Progenitor cell of endocrine pancreas (in vitro differentiated cells): Measurements from ENCODE around the gene MAPRE3. TPM values are rescaled to one million over a fixed set of nuclear protein-coding genes. Genes with fewer than 3 reads are reported as not detected.

Source experiments
- DNase-seq: peaks from one replicate; pipeline ENCODE4 v3.0.0; 2021; ENCODE audit warnings: low spot score; ENCODE audit not compliant: unreplicated experiment
- H3K27ac Mint-ChIP-seq: 2 replicates; pipeline ENCODE4 v1.8.0; 2021; ENCODE audit warnings: mild to moderate bottlenecking, moderate library complexity, mixed read lengths
- H3K27me3 Mint-ChIP-seq: 2 replicates; pipeline ENCODE4 v1.8.0; 2021; ENCODE audit warnings: mixed read lengths
- H3K36me3 Mint-ChIP-seq: 2 replicates; pipeline ENCODE4 v1.8.0; 2022; ENCODE audit warnings: mixed read lengths; ENCODE audit not compliant: insufficient read depth
- H3K4me1 Mint-ChIP-seq: 2 replicates; pipeline ENCODE4 v1.8.0; 2021; ENCODE audit warnings: low read depth, mixed read lengths
- H3K4me3 Mint-ChIP-seq: 2 replicates; pipeline ENCODE4 v1.8.0; 2021; ENCODE audit warnings: low read depth, mild to moderate bottlenecking, moderate library complexity, mixed read lengths
- H3K9me3 Mint-ChIP-seq: 2 replicates; pipeline ENCODE4 v1.8.0; 2021; ENCODE audit warnings: low read depth, mixed read lengths
- total RNA-seq: library from RNA; stranded (reverse); gene quantifications from 2 replicates; pipeline ENCODE4 v1.2.1, GENCODE V29; 2021
- TF ChIP-seq, protein P1 (sequence below): fragments of 200-600 bp; sonication (generic); IDR thresholded peaks from one replicate; pipeline ENCODE4 v1.5.0; 2021; ENCODE audit warnings: antibody characterized with exemption, mild to moderate bottlenecking; ENCODE audit not compliant: unreplicated experiment

MAPRE3 gene
- total RNA-seq, 1 donor from 2014 or later: 18.6 TPM

DNA sequence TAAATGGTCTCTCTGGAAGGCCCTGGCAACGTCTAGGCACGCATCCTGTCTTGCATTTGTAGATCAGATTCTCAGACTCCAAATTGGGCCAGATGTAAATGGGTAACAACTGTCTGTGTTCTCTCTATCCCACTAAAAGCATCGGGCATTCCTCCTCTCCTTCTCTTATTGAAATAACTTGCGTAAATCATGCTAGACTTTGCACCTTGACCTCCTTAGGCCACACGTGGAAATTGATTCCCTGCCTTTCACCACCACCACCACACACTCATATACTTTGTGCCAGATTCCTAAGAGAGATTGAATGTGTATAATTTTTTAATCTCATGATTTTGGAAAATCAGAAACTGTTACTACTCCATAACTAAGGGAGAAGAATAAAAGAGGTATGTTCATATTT is 21.3 kb downstream of the MAPRE3 start:
- Mint-ChIP-seq H3K4me3 (no peak overlapping the region), H3K4me1 (peaks cover 2% of the 10 kb centered on the region), H3K27ac (no peak overlapping the region), H3K9me3 (no peaks in the 10 kb centered on the region), H3K36me3 (no peaks in the 10 kb centered on the region), H3K27me3 (no peaks in the 10 kb centered on the region)
- TF ChIP-seq, protein P1, sequence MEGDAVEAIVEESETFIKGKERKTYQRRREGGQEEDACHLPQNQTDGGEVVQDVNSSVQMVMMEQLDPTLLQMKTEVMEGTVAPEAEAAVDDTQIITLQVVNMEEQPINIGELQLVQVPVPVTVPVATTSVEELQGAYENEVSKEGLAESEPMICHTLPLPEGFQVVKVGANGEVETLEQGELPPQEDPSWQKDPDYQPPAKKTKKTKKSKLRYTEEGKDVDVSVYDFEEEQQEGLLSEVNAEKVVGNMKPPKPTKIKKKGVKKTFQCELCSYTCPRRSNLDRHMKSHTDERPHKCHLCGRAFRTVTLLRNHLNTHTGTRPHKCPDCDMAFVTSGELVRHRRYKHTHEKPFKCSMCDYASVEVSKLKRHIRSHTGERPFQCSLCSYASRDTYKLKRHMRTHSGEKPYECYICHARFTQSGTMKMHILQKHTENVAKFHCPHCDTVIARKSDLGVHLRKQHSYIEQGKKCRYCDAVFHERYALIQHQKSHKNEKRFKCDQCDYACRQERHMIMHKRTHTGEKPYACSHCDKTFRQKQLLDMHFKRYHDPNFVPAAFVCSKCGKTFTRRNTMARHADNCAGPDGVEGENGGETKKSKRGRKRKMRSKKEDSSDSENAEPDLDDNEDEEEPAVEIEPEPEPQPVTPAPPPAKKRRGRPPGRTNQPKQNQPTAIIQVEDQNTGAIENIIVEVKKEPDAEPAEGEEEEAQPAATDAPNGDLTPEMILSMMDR: no peak
- no peak for DNase-seq

DNA sequence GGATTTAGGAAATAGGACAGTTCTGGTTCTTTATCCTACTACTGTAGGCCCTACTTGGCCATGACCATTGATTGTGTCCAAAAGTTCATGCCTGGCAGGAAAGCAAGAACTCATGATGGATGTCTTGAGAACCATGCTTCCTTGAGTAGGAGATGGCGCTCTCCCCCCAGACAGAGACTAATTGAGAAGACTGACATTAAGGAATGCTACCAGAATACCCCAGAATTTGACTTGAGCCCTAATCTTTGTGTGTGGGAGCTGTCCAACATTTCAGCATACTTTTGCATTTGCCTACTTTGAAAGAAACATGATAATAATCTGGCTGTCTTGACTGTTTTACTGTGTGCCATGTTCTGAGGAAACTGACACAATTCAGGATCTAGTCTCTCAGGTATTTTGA is 23.3 kb downstream of the MAPRE3 start:
- DNase-seq: no peak

DNA sequence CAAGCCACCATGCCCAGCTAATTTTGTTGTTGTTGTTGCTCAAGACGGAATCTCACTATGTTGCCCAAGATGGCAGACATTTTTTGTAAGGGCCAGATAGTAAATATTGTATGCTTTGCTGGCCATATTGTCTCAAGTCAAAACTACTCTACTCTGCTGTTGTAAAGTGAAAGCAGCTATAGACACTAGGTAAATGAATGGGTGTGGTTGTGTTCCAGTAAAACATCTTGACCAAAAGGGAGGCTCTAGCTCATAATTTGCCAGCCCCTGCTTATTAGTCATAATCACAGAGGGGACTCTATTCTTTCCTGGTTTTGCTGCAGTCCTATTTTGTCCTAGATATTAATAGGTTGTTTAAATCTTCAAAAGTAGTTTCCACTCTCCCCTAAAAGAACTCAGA is 24.5 kb downstream of the MAPRE3 start:
- peaks cover 3% of the 10 kb centered on the region for H3K27me3 Mint-ChIP-seq
- TF ChIP-seq, protein P1: no peak
- no peak for DNase-seq
- no peak overlapping the region for H3K27ac Mint-ChIP-seq
- H3K4me3 Mint-ChIP-seq: no peak overlapping the region
- H3K4me1 Mint-ChIP-seq: peaks cover 2% of the 10 kb centered on the region
- H3K36me3 Mint-ChIP-seq: no peaks in the 10 kb centered on the region
- H3K9me3 Mint-ChIP-seq: no peaks in the 10 kb centered on the region

More for the DNA sequence above, 23.3 kb downstream of the MAPRE3 start:
- no peak overlapping the region for H3K27ac Mint-ChIP-seq
- H3K4me1 Mint-ChIP-seq: peaks cover 2% of the 10 kb centered on the region
- H3K27me3 Mint-ChIP-seq: peaks cover under 1% of the 10 kb centered on the region
- H3K4me3 Mint-ChIP-seq: no peak overlapping the region
- TF ChIP-seq, protein P1: no peak
- H3K36me3 Mint-ChIP-seq: no peaks in the 10 kb centered on the region
- no peaks in the 10 kb centered on the region for H3K9me3 Mint-ChIP-seq

DNA sequence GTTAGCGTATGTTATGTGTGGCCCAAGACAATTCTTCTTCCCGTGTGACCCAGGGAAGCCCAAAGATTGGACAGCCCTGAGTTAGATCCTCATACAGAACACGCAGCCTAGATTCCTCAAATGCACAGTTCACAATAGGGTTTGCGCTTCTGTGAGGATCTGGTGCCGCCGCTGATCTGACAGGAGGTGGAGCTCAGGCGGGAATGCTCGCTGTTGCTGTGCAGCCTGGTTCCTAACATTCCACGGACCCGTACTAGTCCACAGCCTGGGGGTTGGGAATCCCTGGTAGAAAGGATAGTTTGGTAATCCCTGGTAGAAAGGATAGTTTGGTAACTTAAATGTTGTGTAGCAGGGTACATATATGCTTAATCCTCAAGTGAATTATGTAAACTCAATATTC is 27.0 kb downstream of the MAPRE3 start:
- Mint-ChIP-seq H3K36me3 (no peaks in the 10 kb centered on the region), H3K9me3 (no peaks in the 10 kb centered on the region), H3K27ac (peak overlapping the region; percentile 13), H3K27me3 (peaks cover 3% of the 10 kb centered on the region), H3K4me3 (no peak overlapping the region), H3K4me1 (no peaks in the 10 kb centered on the region)
- DNase-seq: no peak
- TF ChIP-seq, protein P1: no peak

DNA sequence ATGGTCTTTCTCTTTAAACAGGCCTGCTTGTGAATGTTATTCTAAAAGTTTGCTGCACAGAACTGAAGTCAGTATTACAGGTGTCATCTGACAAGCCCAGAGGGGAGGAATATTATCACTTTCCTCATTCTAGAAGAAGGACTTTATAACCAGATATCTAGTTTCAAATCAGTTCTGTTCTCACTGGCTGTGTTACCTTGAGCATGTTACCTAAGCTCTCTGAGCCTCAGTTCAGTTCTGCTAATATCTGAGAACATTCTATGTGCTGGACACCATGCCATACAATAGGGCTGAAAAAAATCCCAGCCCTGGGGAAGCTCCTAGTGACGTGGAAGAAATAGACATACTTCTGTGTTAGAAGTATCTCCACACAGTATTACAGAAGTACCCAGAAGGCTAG is 27.9 kb downstream of the MAPRE3 start:
- H3K4me3 Mint-ChIP-seq: no peak overlapping the region
- no peaks in the 10 kb centered on the region for H3K4me1 Mint-ChIP-seq
- DNase-seq: no peak
- H3K27ac Mint-ChIP-seq: no peak overlapping the region
- peaks cover 3% of the 10 kb centered on the region for H3K27me3 Mint-ChIP-seq
- no peaks in the 10 kb centered on the region for H3K9me3 Mint-ChIP-seq
- TF ChIP-seq, protein P1: no peak
- H3K36me3 Mint-ChIP-seq: no peaks in the 10 kb centered on the region
